SK-N-SH (cell line): ENCODE results near the gene POLR1A. TPM values are rescaled to one million over a fixed set of nuclear protein-coding genes. Genes with fewer than 3 reads are reported as not detected.

Experiments used
- CTCF ChIA-PET: fragments of 300-600, 350-600 bp; formaldehyde crosslinking; extraction: SDS; loops from one replicate; lab custom pipeline; 2021; lab: Yijun Ruan, JAX
- POLR2A ChIA-PET: fragments of 350-600 bp; sonication (Branson Sonifier 250); formaldehyde crosslinking; extraction: SDS; loops from one replicate; lab custom pipeline; 2020; ENCODE audit warnings: antibody characterized with exemption, inconsistent platforms; lab: Yijun Ruan, JAX
- DNase-seq: peaks from one replicate; pipeline ENCODE4 v3.0.0; 2012
- H2AFZ ChIP-seq: fragments of 200-600 bp; sonication (generic); 2 replicates; pipeline ENCODE4 v1.8.1; 2016; ENCODE audit warnings: antibody characterized with exemption, mild to moderate bottlenecking, low read depth
- H3F3A ChIP-seq: fragments of 200-600 bp; sonication (generic); replicated peaks from 2 replicates; pipeline ENCODE3; 2016; ENCODE audit warnings: antibody characterized with exemption, mild to moderate bottlenecking; ENCODE audit not compliant: insufficient read depth
- H3K27ac ChIP-seq, 2 experiments: fragments of 200-500 bp in 1 of 2; fragments of 200-600 bp in 1 of 2; sonication (Bioruptor generic) in 1 of 2; sonication (generic), shearing (Covaris generic) in 1 of 2; 2 replicates each; pipeline versions ENCODE4 v1.5.1 to v1.6.1; 2014 to 2016; ENCODE audit warnings: low read depth in 2 of 2, inconsistent platforms in 1 of 2, low read length in 1 of 2, mild to moderate bottlenecking in 1 of 2, mixed read lengths in 1 of 2
- H3K27me3 ChIP-seq: fragments of 200-600 bp; sonication (generic), shearing (Covaris generic); 2 replicates; pipeline ENCODE4 v1.6.1; 2016; ENCODE audit warnings: mixed run types; ENCODE audit not compliant: insufficient read depth
- H3K36me3 ChIP-seq, 2 experiments: fragments of 200-500 bp in 1 of 2; fragments of 200-600 bp in 1 of 2; sonication (Bioruptor generic) in 1 of 2; sonication (generic) in 1 of 2; replicated peaks in 1 of 2; 2 replicates each; pipeline versions ENCODE3 to v1.5.1; 2014 to 2016; ENCODE audit warnings: low read length in 1 of 2, mild to moderate bottlenecking in 1 of 2; ENCODE audit not compliant: insufficient read depth in 2 of 2, control insufficient read depth in 1 of 2
- H3K4me1 ChIP-seq, 2 experiments: fragments of 200-500 bp in 1 of 2; fragments of 200-600 bp in 1 of 2; sonication (Bioruptor generic) in 1 of 2; sonication (generic), shearing (Covaris generic) in 1 of 2; 2 replicates each; pipeline versions ENCODE4 v1.5.1 to v1.6.1; 2014 to 2016; ENCODE audit warnings: low read depth in 1 of 2, low read length in 1 of 2, mixed run types in 1 of 2; ENCODE audit not compliant: insufficient read depth in 2 of 2, control insufficient read depth in 1 of 2
- H3K4me2 ChIP-seq: fragments of 200-600 bp; sonication (generic), shearing (Covaris generic); 2 replicates; pipeline ENCODE4 v1.6.1; 2017; ENCODE audit warnings: mixed run types
- H3K4me3 ChIP-seq, 2 experiments: fragments of 200-500 bp in 1 of 2; fragments of 200-600 bp in 1 of 2; sonication (Bioruptor generic) in 1 of 2; sonication (generic), shearing (Covaris generic) in 1 of 2; 2 replicates each; pipeline versions ENCODE4 v1.5.1 to v1.8.1; 2014 to 2016; ENCODE audit warnings: low read depth in 2 of 2, inconsistent platforms in 1 of 2, low read length in 1 of 2, mild to moderate bottlenecking in 1 of 2, mixed read lengths in 1 of 2, moderate library complexity in 1 of 2
- H3K79me2 ChIP-seq: fragments of 200-600 bp; sonication (generic); 2 replicates; pipeline ENCODE4 v1.8.1; 2017; ENCODE audit warnings: mild to moderate bottlenecking; ENCODE audit not compliant: insufficient read depth
- H3K9ac ChIP-seq: fragments of 200-600 bp; sonication (generic); 2 replicates; pipeline ENCODE4 v1.6.1; 2017; ENCODE audit warnings: mixed run types
- H3K9me2 ChIP-seq: fragments of 200-600 bp; sonication (generic); 2 replicates; pipeline ENCODE4 v1.6.1; 2017; ENCODE audit warnings: mixed run types
- H3K9me3 ChIP-seq: fragments of 200-600 bp; sonication (generic); 2 replicates; pipeline ENCODE4 v1.6.1; 2017; ENCODE audit warnings: mixed run types, mild to moderate bottlenecking, moderate library complexity
- H4K20me1 ChIP-seq: fragments of 200-600 bp; sonication (generic); 2 replicates; pipeline ENCODE4 v1.6.1; 2017; ENCODE audit warnings: mild to moderate bottlenecking, mixed run types; ENCODE audit not compliant: insufficient read depth
- CHD2 ChIP-seq: fragments of 150-350 bp; IDR thresholded peaks from 2 replicates; pipeline ENCODE4 v1.6.1; 2018; ENCODE audit warnings: low read length; ENCODE audit not compliant: partially characterized antibody
- ELF1 ChIP-seq: IDR thresholded peaks from 2 replicates; pipeline ENCODE4 v1.4.0; 2012
- EP300 ChIP-seq, 2 experiments: IDR thresholded peaks; 2 replicates each; pipeline versions ENCODE4 v1.4.0 to v1.6.1; 2012; ENCODE audit warnings: borderline replicate concordance in 1 of 2, low read depth in 1 of 2, low read length in 1 of 2
- GABPA ChIP-seq: IDR thresholded peaks from 2 replicates; pipeline ENCODE4 v1.4.0; 2012; ENCODE audit warnings: low read depth, mild to moderate bottlenecking
- GATA2 ChIP-seq: sonication (generic); formaldehyde crosslinking; IDR thresholded peaks from 2 replicates; pipeline ENCODE4 v1.5.0; 2020; ENCODE audit warnings: mild to moderate bottlenecking, missing genetic modification reagents
- RAD21 ChIP-seq: IDR thresholded peaks from 2 replicates; pipeline ENCODE4 v1.6.1; 2012; ENCODE audit warnings: mild to moderate bottlenecking, low read length
- REST ChIP-seq: IDR thresholded peaks from 2 replicates; pipeline ENCODE4 v1.6.1; 2012; ENCODE audit warnings: mild to moderate bottlenecking, low read depth, low read length, moderate library complexity
- RFX5 ChIP-seq: IDR thresholded peaks from 2 replicates; pipeline ENCODE4 v1.6.1; 2012; ENCODE audit warnings: mild to moderate bottlenecking, improper control_type of control experiment, low read length
- SIN3A ChIP-seq: IDR thresholded peaks from 2 replicates; pipeline ENCODE4 v1.6.1; 2012; ENCODE audit warnings: low read depth, mild to moderate bottlenecking, low read length, moderate library complexity, borderline replicate concordance
- SMC3 ChIP-seq: IDR thresholded peaks from 2 replicates; pipeline ENCODE4 v1.6.1; 2012; ENCODE audit warnings: low read depth, low read length, improper control_type of control experiment
- TCF12 ChIP-seq: IDR thresholded peaks from 2 replicates; pipeline ENCODE4 v1.4.0; 2012
- WGBS: methylation state at CpG from one replicate; pipeline ENCODE4 v1.1.6; 2017; ENCODE audit warnings: low lambda C conversion rate; 5-methylcytosine and 5-hydroxymethylcytosine counted together
- polyA plus RNA-seq, 3 experiments: library from polyadenylated mRNA; depleted of rRNA; stranded (reverse); fragments of >200 nt; gene quantifications; 2 replicates each; pipeline ENCODE4 v1.2.3, GENCODE V29; 2012
- TF ChIP-seq, protein P1 (sequence below): fragments of 150-350 bp; IDR thresholded peaks from 2 replicates; pipeline ENCODE4 v1.6.1; 2016; ENCODE audit warnings: mild to moderate bottlenecking, low read depth, low read length

POLR1A gene
- polyA plus RNA-seq, 1 of the 3 experiments (the other 2 are of a cell fraction) = 6.1 TPM

DNA sequence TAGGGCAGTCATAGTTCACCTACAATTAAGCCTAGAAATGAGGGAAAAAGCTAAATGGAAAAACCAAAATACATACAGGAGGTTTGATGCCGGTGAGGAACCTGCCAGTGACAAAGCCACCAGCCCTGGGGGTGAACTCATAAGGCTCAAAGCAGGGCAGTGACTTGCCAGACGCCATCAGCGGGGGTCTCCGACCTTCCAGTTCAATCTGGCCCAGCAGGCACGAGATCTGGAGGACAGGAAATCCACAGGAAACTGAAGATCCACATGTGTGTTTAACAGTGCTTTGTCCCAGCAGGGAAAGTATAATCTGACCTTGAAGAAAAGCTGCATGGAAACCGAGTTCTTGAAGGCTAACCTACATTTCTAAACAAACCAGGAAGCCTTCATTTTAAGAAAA lies 60.1 kb downstream of the POLR1A start:
- H2AFZ ChIP-seq = no peak overlapping the region
- no peaks in the 10 kb centered on the region for H3F3A ChIP-seq
- H4K20me1 ChIP-seq = no peaks in the 10 kb centered on the region
- no peak overlapping the region for H3K4me2 ChIP-seq
- DNase-seq = no peak
- H3K9ac ChIP-seq = no peak overlapping the region
- WGBS = 86% methylated on average over 6 of the region's 6 CpGs
- CTCF ChIA-PET = interaction anchor here (1.2 kb wide), 1 partner anchor 8 kb away, joined by 4 read pairs; no protein-coding TSS in a partner anchor
- no peaks in the 10 kb centered on the region for H3K27me3 ChIP-seq
- no peaks in the 10 kb centered on the region for H3K79me2 ChIP-seq
- no peak overlapping the region; a peak in 1 of 4 replicates for H3K27ac ChIP-seq
- no peaks in the 10 kb centered on the region for H3K9me2 ChIP-seq
- POLR2A ChIA-PET = no interaction called here
- H3K9me3 ChIP-seq = no peaks in the 10 kb centered on the region
- H3K36me3 ChIP-seq = peaks cover 45 to 85% of the 10 kb centered on the region in 2 experiments
- no peak overlapping the region for H3K4me3 ChIP-seq
- peaks cover 0 to 14% of the 10 kb centered on the region in 2 experiments; a peak in 2 of 4 replicates for H3K4me1 ChIP-seq
- TF ChIP-seq EP300 (IDR thresholded peaks at IDR 0.05; ENCODE audit: borderline replicate concordance in 1 of 2, low read depth in 1 of 2, low read length in 1 of 2) (no peak), SIN3A (no peak), GABPA (no peak), RAD21 (no peak), RFX5 (no peak), CHD2 (no peak), REST (no peak)
- TF ChIP-seq, protein P1, sequence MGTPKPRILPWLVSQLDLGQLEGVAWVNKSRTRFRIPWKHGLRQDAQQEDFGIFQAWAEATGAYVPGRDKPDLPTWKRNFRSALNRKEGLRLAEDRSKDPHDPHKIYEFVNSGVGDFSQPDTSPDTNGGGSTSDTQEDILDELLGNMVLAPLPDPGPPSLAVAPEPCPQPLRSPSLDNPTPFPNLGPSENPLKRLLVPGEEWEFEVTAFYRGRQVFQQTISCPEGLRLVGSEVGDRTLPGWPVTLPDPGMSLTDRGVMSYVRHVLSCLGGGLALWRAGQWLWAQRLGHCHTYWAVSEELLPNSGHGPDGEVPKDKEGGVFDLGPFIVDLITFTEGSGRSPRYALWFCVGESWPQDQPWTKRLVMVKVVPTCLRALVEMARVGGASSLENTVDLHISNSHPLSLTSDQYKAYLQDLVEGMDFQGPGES = no peak

DNA sequence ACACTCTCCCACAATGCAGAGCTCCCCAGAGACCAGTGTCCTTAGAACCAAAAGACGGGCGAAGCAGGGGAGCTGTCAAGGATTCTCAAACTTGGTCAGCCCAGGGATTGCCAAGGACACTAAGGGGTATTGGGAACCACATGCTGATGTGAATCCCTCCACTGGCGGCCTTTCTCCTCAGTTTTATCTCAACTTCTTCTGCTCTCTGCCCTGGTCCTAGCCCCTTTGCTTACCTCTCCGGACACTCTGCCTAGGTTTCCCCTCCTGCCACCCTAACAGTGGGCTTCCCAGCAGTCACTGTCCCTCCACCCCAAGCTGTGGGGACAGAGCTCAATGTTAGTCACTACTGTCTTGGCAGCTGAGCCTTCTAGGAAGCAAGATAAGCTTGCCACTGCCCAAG lies 61.1 kb downstream of the POLR1A start:
- WGBS = 100% methylated on average over 2 of the region's 4 CpGs
- no peak overlapping the region for H3K4me2 ChIP-seq
- no peak overlapping the region for H2AFZ ChIP-seq
- no peak overlapping the region for H3K4me3 ChIP-seq
- ChIA-PET CTCF (interaction anchor here (0.6 to 5.0 kb wide), 4 partner anchors 9 to 231 kb away, joined by 3 to 19 read pairs (median 4); no protein-coding TSS in a partner anchor), POLR2A (no interaction called here)
- no peaks in the 10 kb centered on the region for H4K20me1 ChIP-seq
- no peaks in the 10 kb centered on the region for H3K9me2 ChIP-seq
- no peak overlapping the region for H3K9ac ChIP-seq
- DNase-seq = no peak
- no peaks in the 10 kb centered on the region for H3K9me3 ChIP-seq
- H3K36me3 ChIP-seq = peaks cover 45 to 89% of the 10 kb centered on the region in 2 experiments
- no peak overlapping the region for H3K27ac ChIP-seq
- TF ChIP-seq CHD2 = no peak
- TF ChIP-seq SMC3 = no peak
- no peak for TF ChIP-seq TCF12
- no peak for TF ChIP-seq GATA2 (CRISPR knock-in tag)
- no peak for TF ChIP-seq ELF1
- no peak for TF ChIP-seq GABPA
- TF ChIP-seq, all 33 proteins: peak for 0
- peaks cover 0 to 14% of the 10 kb centered on the region in 2 experiments; a peak in 2 of 4 replicates for H3K4me1 ChIP-seq
- no peaks in the 10 kb centered on the region for H3K27me3 ChIP-seq
- no peaks in the 10 kb centered on the region for H3F3A ChIP-seq
- no peaks in the 10 kb centered on the region for H3K79me2 ChIP-seq
